HG03520 (cell line): ENCODE measurements around the gene AGPAT1.

Experiments
- ATAC-seq: cut with Tn5 transposase; IDR thresholded peaks from one replicate; pipeline ENCODE4 v1.9.1; 2021; ENCODE audit warnings: mild to moderate bottlenecking, moderate library complexity; ENCODE audit not compliant: unreplicated experiment

The AGPAT1 gene

GRCh38 chr6:32126880-32127279 lies 49.0 kb downstream of the AGPAT1 start:
- no peak for ATAC-seq

- ATAC-seq: no peak
Measured at GRCh38 chr6:32123681-32124080, 52.2 kb downstream of the AGPAT1 start.

- ATAC-seq: no peak
Measured at GRCh38 chr6:32120573-32121059, 55.3 kb downstream of the AGPAT1 start.

- no peak for ATAC-seq
Measured at GRCh38 chr6:32118782-32119628, 56.9 kb downstream of the AGPAT1 start.
